Hepatocyte (in vitro differentiated cells): ENCODE measurements around the gene RCOR3.

Source experiments
- CTCF ChIP-seq: fragments of 200-600 bp; sonication (generic); IDR thresholded peaks from 2 replicates; pipeline ENCODE4 v1.5.1; 2016; ENCODE audit warnings: antibody characterized with exemption, mild to moderate bottlenecking; ENCODE audit not compliant: poor library complexity
- EZH2 ChIP-seq: fragments of 200-600 bp; sonication (generic); IDR thresholded peaks from 2 replicates; pipeline ENCODE4 v1.6.1; 2016; ENCODE audit warnings: antibody characterized with exemption, mild to moderate bottlenecking, borderline replicate concordance
- EZH2phosphoT487 ChIP-seq: fragments of 200-600 bp; sonication (generic); IDR thresholded peaks from one replicate; pipeline ENCODE4 v1.6.1; 2018; ENCODE audit warnings: antibody characterized with exemption, mild to moderate bottlenecking, low read depth, moderate library complexity; ENCODE audit not compliant: unreplicated experiment, severe bottlenecking

GRCh38 chr1:211359876-211360275, 100.7 kb downstream of the RCOR3 start:
- no peak for TF ChIP-seq CTCF
- TF ChIP-seq EZH2 = no peak
- TF ChIP-seq EZH2phosphoT487 = no peak
